GM12864 (cell line): Measurements from ENCODE around the gene SCARF2.
"Not testable (repeated sequence)": the region's sequence is repeated elsewhere in the genome, so short reads cannot be mapped to it uniquely, and the experiment has no call there.

Source experiments
- DNase-seq: peaks from one replicate; pipeline ENCODE4 v3.0.0-alpha.2; 2011; ENCODE audit warnings: low read depth
- H3K4me3 ChIP-seq: 2 replicates; pipeline ENCODE4 v1.5.1; 2011; ENCODE audit warnings: mild to moderate bottlenecking, low read depth, low read length, control low read depth
- TF ChIP-seq, protein P1 (sequence below): IDR thresholded peaks from 2 replicates; pipeline ENCODE4 v1.5.1; 2011; ENCODE audit warnings: low read depth, mild to moderate bottlenecking, moderate library complexity, low read length, control low read depth, inconsistent platforms; ENCODE audit errors: missing control alignments

SCARF2 gene

DNA sequence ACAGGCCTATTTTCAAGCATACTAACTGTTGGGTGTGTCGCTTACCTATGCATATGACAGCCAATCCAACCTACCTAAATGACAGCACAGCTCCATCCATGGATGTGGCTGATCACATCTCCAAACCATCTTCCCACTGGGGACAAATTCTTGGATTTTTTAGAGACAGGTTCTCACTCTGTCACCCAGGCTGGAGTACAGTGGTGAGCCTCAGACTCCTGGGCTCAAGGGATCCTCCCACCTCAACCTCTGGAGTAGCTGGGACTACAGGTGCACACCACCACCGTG is 18.0 kb downstream of the SCARF2 start:
- no peak for DNase-seq
- no peak overlapping the region for H3K4me3 ChIP-seq
- TF ChIP-seq, protein P1, sequence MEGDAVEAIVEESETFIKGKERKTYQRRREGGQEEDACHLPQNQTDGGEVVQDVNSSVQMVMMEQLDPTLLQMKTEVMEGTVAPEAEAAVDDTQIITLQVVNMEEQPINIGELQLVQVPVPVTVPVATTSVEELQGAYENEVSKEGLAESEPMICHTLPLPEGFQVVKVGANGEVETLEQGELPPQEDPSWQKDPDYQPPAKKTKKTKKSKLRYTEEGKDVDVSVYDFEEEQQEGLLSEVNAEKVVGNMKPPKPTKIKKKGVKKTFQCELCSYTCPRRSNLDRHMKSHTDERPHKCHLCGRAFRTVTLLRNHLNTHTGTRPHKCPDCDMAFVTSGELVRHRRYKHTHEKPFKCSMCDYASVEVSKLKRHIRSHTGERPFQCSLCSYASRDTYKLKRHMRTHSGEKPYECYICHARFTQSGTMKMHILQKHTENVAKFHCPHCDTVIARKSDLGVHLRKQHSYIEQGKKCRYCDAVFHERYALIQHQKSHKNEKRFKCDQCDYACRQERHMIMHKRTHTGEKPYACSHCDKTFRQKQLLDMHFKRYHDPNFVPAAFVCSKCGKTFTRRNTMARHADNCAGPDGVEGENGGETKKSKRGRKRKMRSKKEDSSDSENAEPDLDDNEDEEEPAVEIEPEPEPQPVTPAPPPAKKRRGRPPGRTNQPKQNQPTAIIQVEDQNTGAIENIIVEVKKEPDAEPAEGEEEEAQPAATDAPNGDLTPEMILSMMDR = no peak

DNA sequence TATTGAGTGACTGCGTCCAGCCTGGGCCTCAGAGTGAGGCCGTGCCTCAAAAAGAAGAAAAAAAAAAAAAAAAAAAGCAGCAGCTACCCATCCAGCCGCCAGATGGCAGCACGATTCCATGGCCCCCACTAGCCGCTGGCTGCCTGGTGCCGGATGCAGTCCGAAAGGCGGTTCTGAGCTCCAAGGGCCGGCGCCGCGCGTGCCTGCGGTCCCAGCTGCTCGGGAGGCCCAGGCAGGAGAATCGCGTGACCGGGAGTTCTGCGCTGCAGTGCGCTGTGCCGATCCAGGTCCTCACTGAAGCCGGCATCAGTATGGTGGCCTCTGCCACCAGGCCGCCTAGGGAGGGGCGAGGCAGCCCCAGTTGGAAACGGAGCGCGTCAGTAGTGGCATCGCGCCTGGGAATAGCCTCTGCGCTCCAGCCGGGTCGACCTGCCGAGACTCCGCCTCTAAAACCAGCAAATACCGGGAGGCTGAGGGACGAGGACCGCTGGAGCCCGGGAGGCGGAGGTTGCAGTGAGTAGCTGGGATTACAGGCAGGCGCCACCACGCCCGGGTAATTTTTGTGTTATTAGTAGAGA is 19.3 kb downstream of the SCARF2 start:
- peak; percentile 24 for DNase-seq
- peak overlapping the region; percentile 25 for H3K4me3 ChIP-seq
- TF ChIP-seq, protein P1 = peak; percentile 92

DNA sequence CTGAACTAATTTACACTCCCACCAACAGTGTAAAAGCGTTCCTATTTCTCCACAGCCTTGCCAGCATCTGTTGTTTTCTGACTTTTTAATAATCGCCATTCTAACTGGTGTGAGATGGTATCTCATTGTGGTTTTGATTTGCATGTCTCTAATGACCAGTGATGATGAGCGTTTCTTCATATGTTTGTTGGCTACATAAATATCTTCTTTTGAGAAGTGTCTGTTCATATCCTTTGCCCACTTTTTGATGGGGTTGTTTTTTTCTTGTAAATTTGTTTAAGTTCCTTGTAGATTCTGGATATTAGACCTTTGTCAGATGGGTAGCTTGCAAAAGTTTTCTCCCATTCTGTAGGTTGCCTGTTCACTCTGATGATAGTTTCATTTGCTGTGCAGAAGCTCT is 21.9 kb downstream of the SCARF2 start:
- H3K4me3 ChIP-seq, DNase-seq: not testable (repeated sequence)

DNA sequence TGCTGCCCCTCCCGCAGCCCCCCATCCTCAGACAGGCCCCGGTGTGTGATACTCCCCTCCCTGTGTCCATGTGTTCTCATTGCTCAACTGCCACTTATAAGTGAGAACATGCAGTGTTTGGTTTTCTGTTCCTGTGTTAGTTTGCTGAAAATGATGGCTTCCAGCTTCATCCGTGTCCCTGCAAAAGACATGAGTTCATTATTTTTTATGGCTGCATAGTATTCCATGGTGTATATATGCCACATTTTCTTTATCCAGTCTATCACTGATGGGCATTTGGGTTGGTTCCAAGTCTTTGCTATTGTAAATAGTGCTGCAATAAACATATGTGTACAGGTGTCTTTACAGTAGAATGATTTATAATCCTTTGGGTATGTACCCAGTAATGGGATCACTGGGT is 22.4 kb downstream of the SCARF2 start:
- DNase-seq = not testable (repeated sequence)

DNA sequence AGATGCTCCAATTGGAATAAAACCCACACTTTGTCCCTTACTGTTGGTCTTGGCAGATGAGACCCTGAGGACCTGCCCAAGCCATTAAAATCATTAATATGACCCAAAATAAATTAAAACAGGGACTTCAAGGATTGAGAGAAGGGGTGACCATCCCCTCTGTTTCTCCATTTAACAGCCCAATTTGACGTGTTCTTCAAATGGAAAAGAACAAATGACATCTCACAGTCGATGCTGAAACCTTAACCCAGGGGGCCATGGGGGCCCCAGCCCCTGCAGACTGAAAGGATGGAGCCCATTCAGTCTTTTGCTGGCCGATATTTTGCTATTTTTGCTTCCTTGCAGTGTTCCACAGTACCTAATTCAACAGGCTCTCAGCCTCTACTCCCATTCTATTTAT is 23.2 kb downstream of the SCARF2 start:
- DNase-seq = no peak
- TF ChIP-seq, protein P1 = no peak
- no peak overlapping the region for H3K4me3 ChIP-seq

More for the DNA sequence above, 22.4 kb downstream of the SCARF2 start:
- not testable (repeated sequence) for H3K4me3 ChIP-seq

DNA sequence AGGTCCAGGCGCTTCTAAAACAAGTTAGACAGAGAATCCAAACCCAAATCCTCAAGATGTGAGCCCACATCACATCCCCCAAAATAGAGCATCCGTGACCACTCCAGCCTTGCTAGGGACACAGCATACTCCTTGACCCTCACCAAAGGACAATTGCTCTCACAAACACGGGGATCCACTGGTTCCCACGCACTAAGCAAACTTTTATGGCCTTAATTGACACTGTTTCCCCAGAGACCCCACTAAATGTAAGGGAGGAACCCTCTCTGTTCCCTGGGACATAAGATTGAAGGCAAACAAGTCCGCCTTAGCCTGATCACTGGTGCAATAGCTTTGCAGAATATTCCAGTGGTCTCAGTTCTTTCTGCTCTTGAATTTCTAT is 23.6 kb downstream of the SCARF2 start:
- no peak overlapping the region for H3K4me3 ChIP-seq
- TF ChIP-seq, protein P1 = no peak
- no peak for DNase-seq

DNA sequence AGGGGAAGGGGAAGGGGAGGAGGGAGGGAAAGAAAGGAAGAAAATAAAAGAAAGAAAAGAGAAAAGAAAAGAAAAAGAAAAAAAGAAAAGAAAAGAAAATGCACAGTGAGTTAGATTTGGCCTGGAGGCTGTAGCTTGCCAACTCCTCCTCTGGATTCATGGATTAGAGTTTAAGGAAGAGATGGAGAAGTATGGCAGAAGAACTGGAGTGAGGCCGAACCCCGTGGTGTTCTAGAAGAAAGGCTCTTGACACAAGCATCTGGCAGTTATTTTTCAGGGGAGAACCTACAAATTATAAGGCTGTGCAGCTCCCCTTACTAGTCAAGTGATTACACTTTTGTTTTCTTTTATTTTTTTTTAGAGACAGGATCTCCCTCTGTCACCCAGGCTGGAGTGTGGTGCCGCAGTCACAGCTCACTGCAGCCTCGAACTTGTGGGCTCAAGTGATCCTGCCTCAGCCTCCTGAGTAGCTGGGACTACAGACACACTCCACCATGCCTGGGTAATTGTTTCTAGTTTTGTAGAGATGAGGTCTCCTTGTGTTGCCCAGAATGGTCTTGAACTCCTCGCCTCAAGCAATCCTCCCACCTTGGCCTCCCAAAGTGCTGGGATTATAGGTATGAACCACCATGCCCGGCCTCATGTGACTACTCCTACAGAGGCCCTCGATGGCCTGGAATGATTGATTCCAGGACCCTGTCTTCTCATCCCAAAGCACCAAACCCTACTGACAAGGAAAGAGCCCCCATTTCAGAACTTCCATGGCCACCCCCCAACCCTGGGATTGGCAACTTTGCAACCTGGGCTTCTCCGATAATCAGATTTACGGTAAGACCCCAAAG is 24.2 kb downstream of the SCARF2 start:
- TF ChIP-seq, protein P1 = no peak
- no peak overlapping the region for H3K4me3 ChIP-seq
- no peak for DNase-seq
